Neural cell (in vitro differentiated cells): ENCODE measurements around the gene KRT86.
"Not testable (repeated sequence)": the region's sequence is repeated elsewhere in the genome, so short reads cannot be mapped to it uniquely, and the experiment has no call there.

Source experiments
- CTCF ChIP-seq: fragments of 450-650 bp; IDR thresholded peaks from 2 replicates; pipeline ENCODE4 v1.5.1; 2014; ENCODE audit warnings: antibody characterized with exemption, mild to moderate bottlenecking, moderate library complexity; ENCODE audit not compliant: poor library complexity, severe bottlenecking
- EP300 ChIP-seq: fragments of 450-650 bp; conservative IDR thresholded peaks from 2 replicates; pipeline ENCODE4 v1.6.1; 2014; ENCODE audit warnings: antibody characterized with exemption, mild to moderate bottlenecking, moderate library complexity; ENCODE audit not compliant: poor library complexity, severe bottlenecking
- EZH2 ChIP-seq: fragments of 200-600, 300-800 bp; shearing (Covaris generic), sonication (generic); IDR thresholded peaks from 2 replicates; pipeline ENCODE4 v1.6.1; 2014; ENCODE audit warnings: antibody characterized with exemption, low read length, borderline replicate concordance, mild to moderate bottlenecking; ENCODE audit not compliant: insufficient read depth, poor library complexity, severe bottlenecking
- POLR2AphosphoS5 ChIP-seq: IDR thresholded peaks from 2 replicates; pipeline ENCODE4 v1.6.1; 2012
- RAD21 ChIP-seq: fragments of 450-650 bp; conservative IDR thresholded peaks from 2 replicates; pipeline ENCODE4 v1.6.1; 2014; ENCODE audit warnings: antibody characterized with exemption, mild to moderate bottlenecking, moderate library complexity
- REST ChIP-seq: IDR thresholded peaks from 2 replicates; pipeline ENCODE4 v1.6.1; 2012; ENCODE audit warnings: borderline replicate concordance
- SMC3 ChIP-seq: fragments of 450-650 bp; conservative IDR thresholded peaks from 2 replicates; pipeline ENCODE4 v1.6.1; 2014; ENCODE audit warnings: antibody characterized with exemption, mild to moderate bottlenecking, moderate library complexity; ENCODE audit not compliant: poor library complexity

- TF ChIP-seq CTCF, POLR2AphosphoS5, EZH2, EP300, SMC3, REST, RAD21: not testable (repeated sequence)
These were observed 13.7 kb downstream of the KRT86 start for GRCh38 chr12:52287816-52288805.
